ENCODE measurements around the gene LGALS7. TPM values are rescaled to one million over a fixed set of nuclear protein-coding genes. Genes with fewer than 3 reads are reported as not detected.
A peak's percentile ranks its signal among the peaks of the same experiment; 100 is the strongest.
"Not testable (repeated sequence)": the region's sequence is repeated elsewhere in the genome, so short reads cannot be mapped to it uniquely, and the experiment has no call there.

The LGALS7 gene
- total RNA-seq, 4 donors from 2014 or later, result not detected

DNA sequence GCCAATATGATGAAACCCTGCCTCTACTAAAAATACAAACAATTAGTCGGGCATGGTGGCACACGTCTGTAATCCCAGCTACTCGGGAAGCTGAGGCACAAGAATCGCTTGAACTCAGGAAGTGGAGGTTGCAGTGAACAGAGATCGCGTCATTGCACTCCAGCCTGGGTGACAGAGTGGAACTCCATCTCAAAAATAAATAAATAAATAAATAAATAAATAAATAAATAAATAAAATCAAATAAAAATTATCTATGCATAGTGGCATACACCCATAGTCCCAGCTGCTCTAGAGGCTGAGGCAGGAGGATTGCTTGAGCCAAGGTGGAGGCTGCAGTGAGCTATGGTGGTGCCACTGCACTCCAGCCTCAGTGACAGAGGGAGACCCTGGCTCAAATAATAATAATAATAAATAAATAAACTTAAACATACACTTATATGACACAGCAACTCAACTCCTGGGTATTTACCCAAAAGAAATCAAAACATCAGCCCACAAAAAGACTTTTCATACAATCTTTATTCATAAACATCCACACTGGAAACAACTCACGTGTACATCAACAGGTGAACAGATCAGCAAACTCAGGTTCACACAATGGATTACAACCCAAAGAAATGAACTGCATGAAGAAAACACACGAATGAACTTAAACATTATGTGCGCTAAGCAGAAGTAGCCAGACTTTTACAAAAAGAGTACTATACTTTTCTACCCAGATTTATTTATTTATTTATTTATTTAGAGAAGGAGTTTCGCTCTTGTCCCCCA lies 6.9 kb downstream of the LGALS7 start:
- no peaks in the 10 kb centered on the region for H3K27me3 ChIP-seq
- TF ChIP-seq POLR2A (IDR thresholded peaks at IDR 0.05) (no peak), CTCF (IDR thresholded peaks at IDR 0.05) (no peak)
- no peak for DNase-seq
- no peaks in the 10 kb centered on the region for H3K9me3 ChIP-seq
- intact Hi-C loops (cut with DNase I), result no loop called here
- H3K36me3 ChIP-seq, result no peaks in the 10 kb centered on the region
- H3K4me3 ChIP-seq (replicated peaks in 1 of 3), result no peak overlapping the region
- H3K27ac ChIP-seq, result no peak overlapping the region
- WGBS, 2 donors, result 77 to 91% methylated on average over 10 of the region's 10 CpGs
- H3K4me1 ChIP-seq, result peaks cover 8% of the 10 kb centered on the region in 2 donors

GRCh38 chr19:38765214-38765613 lies 8.1 kb downstream of the LGALS7 start:
- intact Hi-C loops (cut with DNase I), result no loop called here
- no peaks in the 10 kb centered on the region for H3K27me3 ChIP-seq
- H3K36me3 ChIP-seq, result no peaks in the 10 kb centered on the region
- H3K4me3 ChIP-seq (replicated peaks in 1 of 3), result no peak overlapping the region
- DNase-seq, result no peak
- peaks cover 8% of the 10 kb centered on the region in 2 donors for H3K4me1 ChIP-seq
- no peak for TF ChIP-seq CTCF (IDR thresholded peaks at IDR 0.05)
- TF ChIP-seq POLR2A (IDR thresholded peaks at IDR 0.05), result no peak
- 97 to 99% methylated on average over 2 of the region's 2 CpGs for WGBS, 2 donors
- no peaks in the 10 kb centered on the region for H3K9me3 ChIP-seq
- H3K27ac ChIP-seq, result no peak overlapping the region

- 90 to 95% methylated on average over 3 of the region's 3 CpGs for WGBS, 2 donors
- no peak for DNase-seq
- intact Hi-C loops (cut with DNase I), result no loop called here
These were observed 9.5 kb downstream of the LGALS7 start for GRCh38 chr19:38763795-38764220.

DNA sequence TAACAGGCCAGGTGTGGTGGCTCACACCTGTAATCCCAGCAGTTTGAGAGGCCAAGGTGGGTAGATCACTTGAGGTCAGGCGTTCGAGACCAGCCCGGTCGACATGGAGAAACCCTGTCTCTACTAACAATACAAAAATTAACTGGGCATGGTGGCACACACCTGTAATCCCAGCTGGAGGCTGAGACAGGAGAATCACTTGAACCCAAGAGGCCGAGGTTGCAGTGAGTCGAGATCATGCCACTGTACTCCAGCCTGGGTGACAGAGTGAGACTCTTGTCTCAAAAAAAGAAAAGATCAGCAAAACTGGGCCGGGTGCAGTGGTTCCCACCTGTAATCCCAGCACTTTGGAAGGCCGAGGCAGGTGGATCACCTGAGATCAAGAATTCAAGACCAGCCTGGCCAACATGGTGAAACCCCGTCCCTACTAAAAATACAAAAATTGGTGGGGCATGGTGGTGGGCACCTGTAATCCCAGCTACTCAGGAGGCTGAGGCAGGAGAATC lies 11.4 kb downstream of the LGALS7 start:
- H3K27ac ChIP-seq; intact Hi-C loops (cut with DNase I): not testable (repeated sequence)
- WGBS, 2 donors, result 95 to 96% methylated on average over 9 of the region's 9 CpGs

More at GRCh38 chr19:38763795-38764220, 9.5 kb downstream of the LGALS7 start:
- Histone ChIP-seq H3K27me3 (no peaks in the 10 kb centered on the region), H3K27ac (no peak overlapping the region), H3K4me3 (replicated peaks in 1 of 3) (no peak overlapping the region), H3K9me3 (no peaks in the 10 kb centered on the region), H3K4me1 (no peaks in the 10 kb centered on the region), H3K36me3 (no peaks in the 10 kb centered on the region)
- TF ChIP-seq CTCF (IDR thresholded peaks at IDR 0.05), result no peak
- TF ChIP-seq POLR2A (IDR thresholded peaks at IDR 0.05), result no peak

DNA sequence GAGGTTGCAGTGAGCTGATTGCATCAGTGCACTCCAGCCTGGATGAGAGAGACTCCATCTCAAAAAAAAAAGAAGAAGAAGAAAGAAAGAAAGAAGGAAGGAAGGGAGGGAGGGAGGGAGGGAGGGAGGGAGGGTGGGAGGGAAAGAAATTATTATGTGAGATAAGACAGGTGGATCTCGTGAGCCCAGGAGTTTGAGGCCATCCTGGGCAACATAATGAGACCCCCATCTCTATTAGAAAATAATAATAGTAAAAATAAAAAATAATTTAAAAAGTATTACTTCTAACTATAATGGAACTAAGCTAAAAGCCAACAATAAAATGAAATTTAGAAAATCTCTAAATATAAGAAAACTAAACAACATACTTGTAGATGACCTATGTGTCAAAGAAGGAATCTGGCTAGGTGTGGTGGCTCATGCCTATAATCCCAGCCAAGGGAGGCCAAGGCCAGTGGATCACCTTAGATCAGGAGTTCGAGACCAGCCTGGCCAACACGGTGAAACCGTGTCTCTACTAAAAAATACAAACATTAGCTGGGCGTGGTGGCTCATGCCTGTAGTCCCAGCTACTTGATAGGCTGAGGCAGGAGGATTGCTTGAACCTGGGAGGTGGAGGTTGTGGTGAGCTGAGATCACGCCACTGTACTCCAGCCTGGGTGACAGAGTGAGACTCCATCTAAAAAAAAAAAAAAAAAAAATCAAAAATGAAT lies 12.4 kb downstream of the LGALS7 start:
- H3K4me1 ChIP-seq; H3K4me3 ChIP-seq (replicated peaks in 1 of 3); H3K27me3 ChIP-seq; H3K36me3 ChIP-seq; DNase-seq; H3K9me3 ChIP-seq; intact Hi-C loops (cut with DNase I); H3K27ac ChIP-seq: not testable (repeated sequence)
- 72 to 77% methylated on average over 6 of the region's 6 CpGs for WGBS, 2 donors

More for the DNA sequence above, 11.4 kb downstream of the LGALS7 start:
- not testable (repeated sequence) for H3K9me3 ChIP-seq; H3K4me3 ChIP-seq (replicated peaks in 1 of 3); H3K36me3 ChIP-seq; H3K4me1 ChIP-seq; H3K27me3 ChIP-seq; DNase-seq

DNA sequence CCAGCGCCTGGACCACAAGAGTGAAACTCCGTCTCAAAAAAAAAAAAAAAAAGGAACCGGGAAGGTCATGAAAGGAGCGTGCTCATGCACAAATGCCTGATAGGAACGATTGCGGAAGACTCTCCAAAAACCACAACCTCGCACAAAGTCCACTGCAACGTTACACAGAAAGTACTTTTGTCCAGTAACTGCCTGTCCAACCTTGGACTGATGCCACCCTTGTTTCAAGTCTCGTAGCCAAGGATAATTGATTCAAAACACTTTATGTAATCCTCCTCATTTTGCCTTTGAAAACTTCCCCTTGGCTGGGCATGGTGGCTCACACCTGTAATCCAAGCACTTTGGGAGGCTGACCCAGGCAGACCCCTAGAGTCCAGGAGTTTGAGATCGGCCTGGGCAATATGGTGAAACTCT lies 13.7 kb downstream of the LGALS7 start:
- Histone ChIP-seq H3K9me3 (no peaks in the 10 kb centered on the region), H3K4me3 (replicated peaks in 1 of 3) (no peak overlapping the region), H3K36me3 (no peaks in the 10 kb centered on the region), H3K27me3 (no peaks in the 10 kb centered on the region), H3K27ac (peak overlapping the region in 1 of 3 donors; percentile 25), H3K4me1 (no peaks in the 10 kb centered on the region)
- 34 to 45% methylated on average over 10 of the region's 10 CpGs for WGBS, 2 donors
- intact Hi-C loops (cut with DNase I), result no loop called here
- peak; percentile 70 for DNase-seq
- no peak for TF ChIP-seq POLR2A (IDR thresholded peaks at IDR 0.05)
- TF ChIP-seq CTCF (IDR thresholded peaks at IDR 0.05), result no peak

DNA sequence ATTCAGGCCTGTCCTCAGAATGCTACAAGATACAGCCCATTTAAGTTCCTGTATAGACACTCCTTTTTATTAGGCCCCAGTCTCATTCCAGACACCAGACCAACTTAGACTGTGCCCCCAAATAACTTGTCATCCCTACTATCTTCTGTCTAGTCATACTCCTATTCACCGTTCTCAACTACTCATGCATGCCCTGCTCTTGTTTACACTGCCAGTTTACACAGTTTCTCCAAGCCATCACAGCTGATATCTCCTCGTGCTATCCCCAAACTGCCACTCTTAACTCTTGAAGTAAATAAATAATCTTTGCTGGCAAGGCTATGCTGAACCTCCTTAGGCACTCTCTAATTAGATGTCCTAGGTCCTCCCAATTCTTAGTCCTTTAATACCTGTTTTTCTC lies 19.1 kb downstream of the LGALS7 start:
- DNase-seq; H3K9me3 ChIP-seq; intact Hi-C loops (cut with DNase I); H3K27me3 ChIP-seq; H3K4me1 ChIP-seq; H3K27ac ChIP-seq; H3K4me3 ChIP-seq (replicated peaks in 1 of 3); H3K36me3 ChIP-seq: not testable (repeated sequence)
- 55 to 59% methylated on average over 1 to 2 of the region's 2 CpGs for WGBS, 2 donors

DNA sequence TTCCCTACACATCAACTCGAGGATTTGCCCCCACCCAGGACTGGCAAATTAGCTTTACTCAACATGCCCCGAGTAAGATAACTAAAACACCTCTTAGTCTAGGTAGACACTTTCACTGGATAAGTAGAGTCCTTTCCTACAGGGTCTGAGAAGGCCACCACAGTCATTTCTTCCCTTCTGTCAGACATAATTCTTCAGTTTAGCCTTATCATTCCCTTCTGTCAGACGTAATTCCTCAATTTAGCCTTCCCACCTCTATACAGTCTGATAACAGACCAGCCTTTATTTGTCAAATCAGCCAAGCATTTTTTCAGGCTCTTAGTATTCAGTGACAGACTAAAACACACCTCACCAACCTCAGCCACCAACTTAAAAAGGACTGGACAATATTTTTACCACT lies 19.5 kb downstream of the LGALS7 start:
- H3K4me1 ChIP-seq; H3K36me3 ChIP-seq; intact Hi-C loops (cut with DNase I); H3K27ac ChIP-seq; H3K27me3 ChIP-seq; DNase-seq; H3K4me3 ChIP-seq (replicated peaks in 1 of 3); H3K9me3 ChIP-seq: not testable (repeated sequence)
- 74 to 76% methylated on average over 3 of the region's 3 CpGs for WGBS, 2 donors
